Stimulated activated CD4-positive, alpha-beta T cell treated with anti-CD3 and anti-CD28 coated beads, Interleukin-4, amount 100 ng/mL, for 48 hours (primary cell): Measurements from ENCODE around the gene RGPD4.
"Not testable (repeated sequence)": the region's sequence is repeated elsewhere in the genome, so short reads cannot be mapped to it uniquely, and the experiment has no call there.

Experiments
- DNase-seq, 2 donors: peaks; one replicate each; pipeline ENCODE4 v3.0.0-alpha.2; 2020; ENCODE audit warnings: low read depth in 2 of 2

Gene RGPD4

GRCh38 chr2:107826749-107827148 lies at the start of gene RGPD4:
TSS of gene RGPD4 (plus strand) at chr2:107826892. CDS start at chr2:107827014, 122 bp downstream.
- not testable (repeated sequence) for DNase-seq

GRCh38 chr2:107777974-107778373 lies 48.7 kb upstream of the RGPD4 start:
- DNase-seq: no peak

- DNase-seq: no peak
Measured at GRCh38 chr2:107785756-107786155, 40.9 kb upstream of the RGPD4 start.

- DNase-seq: no peak
Measured at GRCh38 chr2:107790837-107791236, 35.9 kb upstream of the RGPD4 start.

GRCh38 chr2:107801498-107801897 lies 25.2 kb upstream of the RGPD4 start:
- DNase-seq: no peak

- DNase-seq: no peak
Measured at GRCh38 chr2:107804608-107805498, 21.8 kb upstream of the RGPD4 start.

GRCh38 chr2:107806901-107807300 lies 19.8 kb upstream of the RGPD4 start:
- no peak for DNase-seq

- DNase-seq: no peak
Measured at GRCh38 chr2:107807988-107808387, 18.7 kb upstream of the RGPD4 start.

GRCh38 chr2:107808959-107809358 lies 17.7 kb upstream of the RGPD4 start:
- no peak for DNase-seq

GRCh38 chr2:107809835-107810234 lies 16.9 kb upstream of the RGPD4 start:
- no peak for DNase-seq

GRCh38 chr2:107810734-107811133 lies 16.0 kb upstream of the RGPD4 start:
- DNase-seq: no peak

- no peak for DNase-seq
Measured at GRCh38 chr2:107811411-107811810, 15.3 kb upstream of the RGPD4 start.

GRCh38 chr2:107812006-107812405 lies 14.7 kb upstream of the RGPD4 start:
- no peak for DNase-seq

- DNase-seq: no peak
Measured at GRCh38 chr2:107817378-107817777, 9.3 kb upstream of the RGPD4 start.

- no peak for DNase-seq
Measured at GRCh38 chr2:107822302-107822701, 4.4 kb upstream of the RGPD4 start.

- no peak for DNase-seq
Measured at GRCh38 chr2:107824451-107825205, 2.1 kb upstream of the RGPD4 start.

GRCh38 chr2:107825206-107825563 lies 1.5 kb upstream of the RGPD4 start:
- no peak for DNase-seq

- DNase-seq: not testable (repeated sequence)
Measured at GRCh38 chr2:107829514-107829913, 2.8 kb downstream of the RGPD4 start.

- DNase-seq: not testable (repeated sequence)
Measured at GRCh38 chr2:107833152-107833551, 6.5 kb downstream of the RGPD4 start.

- not testable (repeated sequence) for DNase-seq
Measured at GRCh38 chr2:107833618-107834017, 6.9 kb downstream of the RGPD4 start.

GRCh38 chr2:107916121-107916520 lies 89.4 kb downstream of the RGPD4 start:
- not testable (repeated sequence) for DNase-seq

- not testable (repeated sequence) for DNase-seq
Measured at GRCh38 chr2:107916696-107917370, 90.1 kb downstream of the RGPD4 start.
